Fibroblast of skin of scalp (primary cell): ENCODE measurements around the gene GRHPR.

Experiments used
- DNase-seq: peaks from one replicate; pipeline ENCODE4 v3.0.0-alpha.2; 2013

The GRHPR gene

DNA sequence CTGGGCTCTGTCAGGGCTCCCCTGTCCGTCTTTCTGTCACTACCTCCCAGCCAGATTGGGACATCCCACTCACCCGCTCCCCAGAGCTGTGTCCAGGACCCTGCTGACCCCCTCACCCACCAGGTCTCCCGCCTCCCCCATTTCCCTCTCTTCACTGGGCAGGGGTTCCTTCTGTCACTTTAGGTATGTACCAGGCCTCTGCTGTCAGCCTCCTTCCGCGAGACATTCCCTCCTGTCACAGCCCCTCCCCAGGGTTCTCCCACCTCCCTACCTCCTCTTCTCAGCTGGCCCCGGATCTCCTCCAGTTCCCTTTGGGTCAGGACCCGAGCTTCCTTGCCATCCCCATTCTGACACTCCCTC is 63.7 kb downstream of the GRHPR start:
- DNase-seq = no peak
